ENCODE data around the gene OR10A6. TPM values are rescaled to one million over a fixed set of nuclear protein-coding genes. Genes with fewer than 3 reads are reported as not detected.

The OR10A6 gene
- total and polyA plus RNA-seq, 10 of the 15 experiments (the other 5 are each of a cell fraction or from before 2014, with no cell fraction given): not detected

DNA sequence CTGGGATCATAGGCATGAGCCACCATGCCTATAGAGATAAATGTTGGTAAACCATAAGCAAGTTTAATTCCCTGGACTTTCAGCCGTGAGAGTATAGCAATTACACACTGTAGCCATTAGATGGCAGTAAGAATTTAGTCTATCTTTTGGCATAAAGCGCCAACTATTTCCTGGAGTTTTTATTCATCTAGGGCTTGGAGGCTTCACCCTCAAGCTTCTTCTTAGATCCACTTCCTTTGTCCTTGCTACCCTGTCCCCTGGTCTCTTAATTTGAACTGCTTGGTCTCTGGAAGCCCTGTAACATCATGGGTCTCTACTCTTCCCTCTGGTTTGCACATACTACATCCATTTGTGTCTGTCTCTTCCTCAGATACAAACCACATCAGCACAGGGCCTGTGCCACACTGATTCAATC lies 38.2 kb downstream of the OR10A6 start:
- RAD21 ChIA-PET (ENCODE audit: unreplicated experiment): interaction anchor here (0.6 to 8.4 kb wide), 5 partner anchors 91 to 917 kb away, joined by 3 to 161 read pairs (median 3); partner anchors contain the start of gene EIF3F
- Histone ChIP-seq H3K4me1 (ENCODE audit: control insufficient read depth, insufficient read depth, low read length) (peaks cover 14% of the 10 kb centered on the region), H2AFZ (ENCODE audit: control insufficient read depth, low read depth, low read length) (peak overlapping the region; percentile 85), H3K4me2 (ENCODE audit: control insufficient read depth, insufficient read depth) (0 out of 2 replicates have a peak overlapping the region, but pooled peaks have one; percentile 17), H3K79me2 (ENCODE audit: control insufficient read depth, insufficient read depth, low read length) (no peaks in the 10 kb centered on the region), H3K9me3 (replicated peaks; ENCODE audit: control insufficient read depth, insufficient read depth, low read length) (no peaks in the 10 kb centered on the region), H3K36me3 (ENCODE audit: control insufficient read depth in 2 of 2, insufficient read depth in 2 of 2, low read length in 1 of 2) (no peaks in the 10 kb centered on the region), H3K27ac (ENCODE audit: control insufficient read depth, insufficient read depth) (no peak overlapping the region), H3K4me3 (no peak overlapping the region), H4K20me1 (ENCODE audit: control insufficient read depth, insufficient read depth) (no peaks in the 10 kb centered on the region), H3K27me3 (replicated peaks in 1 of 2; ENCODE audit: control insufficient read depth in 2 of 2, insufficient read depth in 2 of 2, low read length in 1 of 2) (no peaks in the 10 kb centered on the region; a peak in 1 of 4 replicates), H3K9ac (ENCODE audit: control insufficient read depth, insufficient read depth, low read length) (no peak overlapping the region)
- ATAC-seq (peak; percentile 76), DNase-seq (ENCODE audit: low read depth, low spot score) (no peak), FAIRE-seq (peak; percentile 68)
- in situ Hi-C loops (cut with MboI) (loop anchor here (5.0 kb wide), 1 partner anchor 94 kb away; the partner anchor contains the start of gene EIF3F), intact Hi-C loops (cut with micrococcal nuclease; ENCODE audit: unreplicated experiment) (loop anchor here (1.0 to 10.0 kb wide), 2 partner anchors 94 to 202 kb away; partner anchors contain the start of gene EIF3F)
- CTCF ChIA-PET: interaction anchor here (0.7 to 8.4 kb wide), 20 partner anchors 9 to 209 kb away, joined by 3 to 271 read pairs (median 4); partner anchors contain the start of gene EIF3F
- SMC1A ChIA-PET (ENCODE audit: uncharacterized antibody, unreplicated experiment): interaction anchor here (0.9 to 8.4 kb wide), 7 partner anchors 10 to 206 kb away, joined by 3 to 190 read pairs (median 4); partner anchors contain the start of gene EIF3F
- 0% methylated on average over 2 of the region's 2 CpGs for WGBS (ENCODE audit: insufficient coverage, insufficient replicate concordance, low lambda C conversion rate, missing lambda C conversion rate)
- POLR2A ChIA-PET: interaction anchor here (0.6 to 5.6 kb wide), 3 partner anchors 91 to 1150 kb away, joined by 4 to 29 read pairs (median 8); partner anchors contain the start of gene EIF3F
- no TSS peak for BruUV-seq (replicated peaks)
- no peak for TF ChIP-seq PAX5 (IDR thresholded peaks at IDR 0.05; ENCODE audit: borderline replicate concordance, low read depth, low read length)
- TF ChIP-seq SMC3 (IDR thresholded peaks at IDR 0.05; ENCODE audit: borderline replicate concordance, low read length): peak; percentile 52; the same call in 1 of the 2 replicates
- no peak for TF ChIP-seq FOS (IDR thresholded peaks at IDR 0.05; ENCODE audit: borderline replicate concordance, extremely low read depth, insufficient read length)
- TF ChIP-seq SUPT20H (IDR thresholded peaks at IDR 0.05; ENCODE audit: borderline replicate concordance, control insufficient read depth, low read depth, low read length): no peak
- TF ChIP-seq, protein P1, sequence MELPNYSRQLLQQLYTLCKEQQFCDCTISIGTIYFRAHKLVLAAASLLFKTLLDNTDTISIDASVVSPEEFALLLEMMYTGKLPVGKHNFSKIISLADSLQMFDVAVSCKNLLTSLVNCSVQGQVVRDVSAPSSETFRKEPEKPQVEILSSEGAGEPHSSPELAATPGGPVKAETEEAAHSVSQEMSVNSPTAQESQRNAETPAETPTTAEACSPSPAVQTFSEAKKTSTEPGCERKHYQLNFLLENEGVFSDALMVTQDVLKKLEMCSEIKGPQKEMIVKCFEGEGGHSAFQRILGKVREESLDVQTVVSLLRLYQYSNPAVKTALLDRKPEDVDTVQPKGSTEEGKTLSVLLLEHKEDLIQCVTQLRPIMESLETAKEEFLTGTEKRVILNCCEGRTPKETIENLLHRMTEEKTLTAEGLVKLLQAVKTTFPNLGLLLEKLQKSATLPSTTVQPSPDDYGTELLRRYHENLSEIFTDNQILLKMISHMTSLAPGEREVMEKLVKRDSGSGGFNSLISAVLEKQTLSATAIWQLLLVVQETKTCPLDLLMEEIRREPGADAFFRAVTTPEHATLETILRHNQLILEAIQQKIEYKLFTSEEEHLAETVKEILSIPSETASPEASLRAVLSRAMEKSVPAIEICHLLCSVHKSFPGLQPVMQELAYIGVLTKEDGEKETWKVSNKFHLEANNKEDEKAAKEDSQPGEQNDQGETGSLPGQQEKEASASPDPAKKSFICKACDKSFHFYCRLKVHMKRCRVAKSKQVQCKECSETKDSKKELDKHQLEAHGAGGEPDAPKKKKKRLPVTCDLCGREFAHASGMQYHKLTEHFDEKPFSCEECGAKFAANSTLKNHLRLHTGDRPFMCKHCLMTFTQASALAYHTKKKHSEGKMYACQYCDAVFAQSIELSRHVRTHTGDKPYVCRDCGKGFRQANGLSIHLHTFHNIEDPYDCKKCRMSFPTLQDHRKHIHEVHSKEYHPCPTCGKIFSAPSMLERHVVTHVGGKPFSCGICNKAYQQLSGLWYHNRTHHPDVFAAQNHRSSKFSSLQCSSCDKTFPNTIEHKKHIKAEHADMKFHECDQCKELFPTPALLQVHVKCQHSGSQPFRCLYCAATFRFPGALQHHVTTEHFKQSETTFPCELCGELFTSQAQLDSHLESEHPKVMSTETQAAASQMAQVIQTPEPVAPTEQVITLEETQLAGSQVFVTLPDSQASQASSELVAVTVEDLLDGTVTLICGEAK (IDR thresholded peaks at IDR 0.05; ENCODE audit: borderline replicate concordance): no peak
- TF ChIP-seq HDGF (IDR thresholded peaks at IDR 0.05): no peak; the same call in 1 of the 2 replicates
- TF ChIP-seq, protein P2, sequence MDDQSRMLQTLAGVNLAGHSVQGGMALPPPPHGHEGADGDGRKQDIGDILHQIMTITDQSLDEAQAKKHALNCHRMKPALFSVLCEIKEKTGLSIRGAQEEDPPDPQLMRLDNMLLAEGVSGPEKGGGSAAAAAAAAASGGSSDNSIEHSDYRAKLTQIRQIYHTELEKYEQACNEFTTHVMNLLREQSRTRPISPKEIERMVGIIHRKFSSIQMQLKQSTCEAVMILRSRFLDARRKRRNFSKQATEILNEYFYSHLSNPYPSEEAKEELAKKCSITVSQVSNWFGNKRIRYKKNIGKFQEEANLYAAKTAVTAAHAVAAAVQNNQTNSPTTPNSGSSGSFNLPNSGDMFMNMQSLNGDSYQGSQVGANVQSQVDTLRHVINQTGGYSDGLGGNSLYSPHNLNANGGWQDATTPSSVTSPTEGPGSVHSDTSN (IDR thresholded peaks at IDR 0.05; ENCODE audit: insufficient replicate concordance, low read depth, low read length): no peak
- no peak for TF ChIP-seq POLR2AphosphoS2 (IDR thresholded peaks at IDR 0.05; ENCODE audit: low read depth, low read length)
- TF ChIP-seq E2F8 (IDR thresholded peaks at IDR 0.05; ENCODE audit: low read depth, partially characterized antibody): no peak
- TF ChIP-seq, protein P3, sequence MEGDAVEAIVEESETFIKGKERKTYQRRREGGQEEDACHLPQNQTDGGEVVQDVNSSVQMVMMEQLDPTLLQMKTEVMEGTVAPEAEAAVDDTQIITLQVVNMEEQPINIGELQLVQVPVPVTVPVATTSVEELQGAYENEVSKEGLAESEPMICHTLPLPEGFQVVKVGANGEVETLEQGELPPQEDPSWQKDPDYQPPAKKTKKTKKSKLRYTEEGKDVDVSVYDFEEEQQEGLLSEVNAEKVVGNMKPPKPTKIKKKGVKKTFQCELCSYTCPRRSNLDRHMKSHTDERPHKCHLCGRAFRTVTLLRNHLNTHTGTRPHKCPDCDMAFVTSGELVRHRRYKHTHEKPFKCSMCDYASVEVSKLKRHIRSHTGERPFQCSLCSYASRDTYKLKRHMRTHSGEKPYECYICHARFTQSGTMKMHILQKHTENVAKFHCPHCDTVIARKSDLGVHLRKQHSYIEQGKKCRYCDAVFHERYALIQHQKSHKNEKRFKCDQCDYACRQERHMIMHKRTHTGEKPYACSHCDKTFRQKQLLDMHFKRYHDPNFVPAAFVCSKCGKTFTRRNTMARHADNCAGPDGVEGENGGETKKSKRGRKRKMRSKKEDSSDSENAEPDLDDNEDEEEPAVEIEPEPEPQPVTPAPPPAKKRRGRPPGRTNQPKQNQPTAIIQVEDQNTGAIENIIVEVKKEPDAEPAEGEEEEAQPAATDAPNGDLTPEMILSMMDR (IDR thresholded peaks at IDR 0.05 in 2 of 3, conservative IDR thresholded peaks at IDR 0.05 in 1 of 3; ENCODE audit: control insufficient read depth in 2 of 3, extremely low read depth in 1 of 3, insufficient read depth in 1 of 3, low read depth in 3 of 3, low read length in 3 of 3): peak; percentile 59 to 79 (median 77); a peak in 5 of 6 replicates
- TF ChIP-seq ETV6 (conservative IDR thresholded peaks at IDR 0.05 in 1 of 2, IDR thresholded peaks at IDR 0.05 in 1 of 2; ENCODE audit: borderline replicate concordance in 1 of 2, low read depth in 1 of 2): no peak

Measured in GM12878 (cell line).